Endothelial cell (in vitro differentiated cells): Measurements from ENCODE around the gene SNTB2. TPM values are rescaled to one million over a fixed set of nuclear protein-coding genes. Genes with fewer than 3 reads are reported as not detected.
A peak's percentile ranks its signal among the peaks of the same experiment; 100 is the strongest.

Source experiments
- DNase-seq: peaks from one replicate; pipeline ENCODE4 v3.0.0; 2021; ENCODE audit warnings: low spot score
- H3K27ac Mint-ChIP-seq: one replicate; pipeline ENCODE4 v1.8.0; 2021; ENCODE audit warnings: mixed read lengths, inconsistent platforms; ENCODE audit not compliant: unreplicated experiment
- H3K27me3 Mint-ChIP-seq: one replicate; pipeline ENCODE4 v1.8.0; 2021; ENCODE audit warnings: mild to moderate bottlenecking, moderate library complexity, mixed read lengths, inconsistent platforms; ENCODE audit not compliant: unreplicated experiment
- H3K36me3 Mint-ChIP-seq: one replicate; pipeline ENCODE4 v1.8.0; 2021; ENCODE audit warnings: mild to moderate bottlenecking, low read depth, mixed read lengths, inconsistent platforms; ENCODE audit not compliant: unreplicated experiment
- H3K4me1 Mint-ChIP-seq: one replicate; pipeline ENCODE4 v1.8.0; 2021; ENCODE audit warnings: mild to moderate bottlenecking, mixed read lengths, inconsistent platforms; ENCODE audit not compliant: unreplicated experiment
- H3K4me3 Mint-ChIP-seq: one replicate; pipeline ENCODE4 v1.8.0; 2021; ENCODE audit warnings: mild to moderate bottlenecking, mixed read lengths, inconsistent platforms; ENCODE audit not compliant: unreplicated experiment
- H3K9me3 Mint-ChIP-seq: one replicate; pipeline ENCODE4 v1.8.0; 2021; ENCODE audit warnings: mixed read lengths, inconsistent platforms; ENCODE audit not compliant: unreplicated experiment
- CTCF ChIP-seq: fragments of 200-600 bp; sonication (generic); IDR thresholded peaks from one replicate; pipeline ENCODE4 v1.5.0; 2021; ENCODE audit warnings: antibody characterized with exemption; ENCODE audit not compliant: unreplicated experiment
- total RNA-seq: library from RNA; stranded (reverse); fragmentation: NEBNext Ultra II Directional; extraction: Animal tissue kit (Norgen Biotek cat#: 25700); gene quantifications from one replicate; pipeline ENCODE4 v1.2.1, GENCODE V29; 2021; ENCODE audit not compliant: unreplicated experiment

SNTB2 gene
- total RNA-seq, 1 donor from 2014 or later, result 16.8 TPM

GRCh38 chr16:69190046-69190588 is 3.2 kb downstream of the SNTB2 start:
- H3K4me1 Mint-ChIP-seq, result peaks cover 31% of the 10 kb centered on the region
- H3K27me3 Mint-ChIP-seq, result no peaks in the 10 kb centered on the region
- H3K4me3 Mint-ChIP-seq, result peak overlapping the region; percentile 49
- TF ChIP-seq CTCF, result no peak
- H3K36me3 Mint-ChIP-seq, result no peaks in the 10 kb centered on the region
- no peak for DNase-seq
- no peak overlapping the region for H3K27ac Mint-ChIP-seq
- H3K9me3 Mint-ChIP-seq, result no peaks in the 10 kb centered on the region

GRCh38 chr16:69190598-69190997 is 3.6 kb downstream of the SNTB2 start:
- Mint-ChIP-seq H3K27me3 (no peaks in the 10 kb centered on the region), H3K4me3 (no peak overlapping the region), H3K36me3 (no peaks in the 10 kb centered on the region), H3K9me3 (no peaks in the 10 kb centered on the region), H3K27ac (peak overlapping the region; percentile 48), H3K4me1 (peaks cover 31% of the 10 kb centered on the region)
- no peak for DNase-seq
- TF ChIP-seq CTCF, result no peak

- Mint-ChIP-seq H3K4me3 (no peak overlapping the region), H3K27me3 (no peaks in the 10 kb centered on the region), H3K27ac (no peak overlapping the region), H3K36me3 (no peaks in the 10 kb centered on the region), H3K9me3 (no peaks in the 10 kb centered on the region), H3K4me1 (peaks cover 31% of the 10 kb centered on the region)
- no peak for TF ChIP-seq CTCF
- no peak for DNase-seq
These were observed 4.2 kb downstream of the SNTB2 start for GRCh38 chr16:69191136-69191535.

GRCh38 chr16:69193855-69194254 is 6.9 kb downstream of the SNTB2 start:
- no peak for TF ChIP-seq CTCF
- peaks cover 24% of the 10 kb centered on the region for H3K4me1 Mint-ChIP-seq
- no peak overlapping the region for H3K4me3 Mint-ChIP-seq
- peaks cover 2% of the 10 kb centered on the region for H3K27me3 Mint-ChIP-seq
- H3K36me3 Mint-ChIP-seq, result no peaks in the 10 kb centered on the region
- H3K27ac Mint-ChIP-seq, result no peak overlapping the region
- no peaks in the 10 kb centered on the region for H3K9me3 Mint-ChIP-seq
- no peak for DNase-seq

GRCh38 chr16:69194488-69194887 is 7.5 kb downstream of the SNTB2 start:
- Mint-ChIP-seq H3K4me3 (no peak overlapping the region), H3K9me3 (no peaks in the 10 kb centered on the region), H3K27me3 (peaks cover 2% of the 10 kb centered on the region), H3K27ac (no peak overlapping the region), H3K36me3 (no peaks in the 10 kb centered on the region), H3K4me1 (peaks cover 23% of the 10 kb centered on the region)
- no peak for TF ChIP-seq CTCF
- DNase-seq, result no peak
